ES-I3 (cell line): ENCODE data around the gene SYNE1.

Source experiments
- H3K36me3 ChIP-seq: 2 replicates; pipeline ENCODE4 v1.6.1; 2013; ENCODE audit warnings: mild to moderate bottlenecking, low read length, control low read depth, moderate library complexity; ENCODE audit not compliant: insufficient read depth
- H3K4me1 ChIP-seq: 2 replicates; pipeline ENCODE4 v1.6.1; 2013; ENCODE audit warnings: mild to moderate bottlenecking, control low read depth, low read length; ENCODE audit not compliant: insufficient read depth
- H3K9ac ChIP-seq: 2 replicates; pipeline ENCODE4 v1.6.1; 2013; ENCODE audit warnings: low read depth, mild to moderate bottlenecking, low read length, moderate library complexity
- H3K9me3 ChIP-seq: 2 replicates; pipeline ENCODE4 v1.6.1; 2013; ENCODE audit warnings: mild to moderate bottlenecking, low read length, moderate library complexity; ENCODE audit not compliant: control insufficient read depth, insufficient read depth

The SYNE1 gene

GRCh38 chr6:152240436-152240835 lies 396.7 kb downstream of the SYNE1 start:
- Histone ChIP-seq H3K9me3 (no peaks in the 10 kb centered on the region), H3K36me3 (no peaks in the 10 kb centered on the region), H3K4me1 (no peaks in the 10 kb centered on the region), H3K9ac (no peak overlapping the region)

GRCh38 chr6:152236370-152237097 lies 400.6 kb downstream of the SYNE1 start:
- no peaks in the 10 kb centered on the region for H3K36me3 ChIP-seq

DNA sequence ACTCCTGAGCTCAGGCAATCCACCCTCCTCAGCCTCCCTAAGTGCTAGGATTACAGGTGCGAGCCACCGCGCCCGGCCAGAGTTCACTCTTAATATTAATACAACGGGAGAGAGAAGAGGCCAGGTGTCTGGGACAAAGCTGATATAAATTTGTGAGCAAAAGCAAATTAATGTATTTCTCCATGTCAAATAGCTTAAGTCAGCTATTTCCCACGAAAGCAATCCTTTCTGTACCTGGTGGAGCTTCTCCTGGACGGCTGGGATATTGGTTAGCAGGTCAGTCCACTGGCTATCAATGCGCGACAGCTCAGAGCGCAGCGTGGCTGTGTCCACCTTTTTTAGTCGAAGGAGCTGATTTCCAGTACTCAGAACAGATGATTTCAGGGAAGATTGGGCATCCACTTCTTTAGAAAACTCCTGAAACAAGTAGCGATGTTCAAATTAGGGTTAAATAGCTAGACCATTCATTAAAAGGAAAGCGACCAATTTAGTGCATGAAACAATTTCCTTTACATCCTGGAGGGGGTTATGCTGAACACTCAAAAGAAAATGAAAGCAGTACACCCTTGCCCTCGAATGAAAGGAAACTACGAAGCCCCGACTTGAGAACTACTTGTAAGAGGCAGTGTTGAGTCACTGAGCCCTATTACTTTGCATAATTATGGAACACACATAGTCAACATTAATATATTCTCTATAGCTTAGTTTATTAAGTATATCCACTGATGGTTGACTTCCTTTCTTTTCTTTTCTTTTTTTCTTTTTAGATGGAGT lies 403.4 kb downstream of the SYNE1 start:
- no peaks in the 10 kb centered on the region for H3K36me3 ChIP-seq
- no peaks in the 10 kb centered on the region for H3K4me1 ChIP-seq
- H3K9ac ChIP-seq: no peak overlapping the region
- H3K9me3 ChIP-seq: no peaks in the 10 kb centered on the region

More at GRCh38 chr6:152236370-152237097, 400.6 kb downstream of the SYNE1 start:
- Histone ChIP-seq H3K9me3 (no peaks in the 10 kb centered on the region), H3K4me1 (no peaks in the 10 kb centered on the region), H3K9ac (no peak overlapping the region)

DNA sequence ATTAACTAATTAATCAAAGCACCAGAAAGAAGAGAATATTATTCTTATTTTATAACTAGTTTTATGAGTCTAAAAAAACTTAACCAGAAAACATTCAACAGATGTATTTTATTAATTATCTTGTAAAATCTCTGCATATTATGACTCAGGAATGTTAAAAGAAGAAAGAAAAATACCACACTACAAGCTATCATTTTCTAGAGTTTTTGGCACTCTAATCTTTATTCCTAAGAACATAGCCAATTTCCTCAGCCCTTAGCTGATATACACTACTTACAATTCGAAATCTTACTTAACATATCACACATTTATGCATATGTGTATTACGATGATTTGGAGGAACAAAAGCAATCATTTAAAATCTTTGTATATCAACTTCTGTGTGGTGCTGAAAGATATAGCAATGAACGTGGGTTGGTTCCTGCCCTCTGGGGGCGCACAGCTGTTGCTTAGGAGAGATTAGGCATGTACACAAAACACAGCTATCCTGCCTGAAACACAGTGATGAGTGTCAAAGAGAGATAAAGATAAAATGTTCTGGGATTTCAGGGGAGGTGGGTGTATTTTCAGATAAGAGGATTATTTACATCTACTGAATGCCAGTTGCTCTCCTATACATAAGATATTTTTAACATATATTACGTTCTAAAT lies 404.5 kb downstream of the SYNE1 start:
- Histone ChIP-seq H3K9me3 (no peaks in the 10 kb centered on the region), H3K9ac (no peak overlapping the region), H3K36me3 (no peaks in the 10 kb centered on the region), H3K4me1 (no peaks in the 10 kb centered on the region)

GRCh38 chr6:152229330-152229729 lies 407.8 kb downstream of the SYNE1 start:
- Histone ChIP-seq H3K4me1 (no peaks in the 10 kb centered on the region), H3K9me3 (no peaks in the 10 kb centered on the region), H3K36me3 (no peaks in the 10 kb centered on the region), H3K9ac (no peak overlapping the region)

DNA sequence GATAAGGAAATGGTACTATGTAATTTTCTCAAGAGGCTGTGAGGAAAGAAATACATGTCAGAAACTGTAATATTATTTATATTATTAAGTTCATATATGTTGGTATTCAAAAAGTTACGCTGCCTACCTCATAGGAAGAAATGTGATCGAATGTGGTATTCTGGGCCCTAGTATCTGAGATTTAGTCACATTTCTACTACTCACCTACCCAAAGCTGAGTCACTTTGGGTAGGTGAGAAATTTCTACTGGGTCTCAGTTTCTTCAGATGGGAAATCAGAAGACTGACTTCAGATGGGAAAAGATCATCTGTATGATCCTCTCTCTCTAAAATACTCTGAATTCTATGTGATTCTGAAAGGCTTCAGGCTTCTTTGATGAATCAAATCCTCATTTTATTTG lies 411.0 kb downstream of the SYNE1 start:
- Histone ChIP-seq H3K36me3 (no peaks in the 10 kb centered on the region), H3K9ac (no peak overlapping the region), H3K9me3 (peaks cover 4% of the 10 kb centered on the region; the same call in 1 of the 2 replicates), H3K4me1 (no peaks in the 10 kb centered on the region)

- peaks cover 4% of the 10 kb centered on the region; the same call in 1 of the 2 replicates for H3K9me3 ChIP-seq
- H3K4me1 ChIP-seq: no peaks in the 10 kb centered on the region
- no peak overlapping the region for H3K9ac ChIP-seq
- no peaks in the 10 kb centered on the region for H3K36me3 ChIP-seq
Observed at GRCh38 chr6:152225241-152225934, 411.8 kb downstream of the SYNE1 start.

DNA sequence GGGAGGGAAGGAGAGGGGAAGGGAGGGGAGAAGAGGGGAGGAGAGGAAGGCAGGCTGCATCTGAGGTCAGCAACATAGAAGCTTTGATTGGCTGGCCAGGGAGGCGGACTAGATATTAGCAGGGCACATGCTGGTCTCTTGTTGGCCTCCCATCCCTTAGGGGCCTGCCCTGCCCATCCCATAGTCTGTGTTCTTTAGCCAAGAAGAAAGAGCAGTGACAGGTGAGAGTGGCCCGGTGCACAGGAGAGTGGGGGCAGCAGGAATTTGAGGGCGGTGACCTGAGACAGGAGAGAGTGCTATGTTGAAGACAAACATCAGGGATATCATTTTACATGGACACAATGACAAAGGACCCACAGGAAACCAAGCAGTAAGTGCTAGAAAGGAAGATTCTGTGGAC lies 413.5 kb downstream of the SYNE1 start:
- no peaks in the 10 kb centered on the region for H3K36me3 ChIP-seq

DNA sequence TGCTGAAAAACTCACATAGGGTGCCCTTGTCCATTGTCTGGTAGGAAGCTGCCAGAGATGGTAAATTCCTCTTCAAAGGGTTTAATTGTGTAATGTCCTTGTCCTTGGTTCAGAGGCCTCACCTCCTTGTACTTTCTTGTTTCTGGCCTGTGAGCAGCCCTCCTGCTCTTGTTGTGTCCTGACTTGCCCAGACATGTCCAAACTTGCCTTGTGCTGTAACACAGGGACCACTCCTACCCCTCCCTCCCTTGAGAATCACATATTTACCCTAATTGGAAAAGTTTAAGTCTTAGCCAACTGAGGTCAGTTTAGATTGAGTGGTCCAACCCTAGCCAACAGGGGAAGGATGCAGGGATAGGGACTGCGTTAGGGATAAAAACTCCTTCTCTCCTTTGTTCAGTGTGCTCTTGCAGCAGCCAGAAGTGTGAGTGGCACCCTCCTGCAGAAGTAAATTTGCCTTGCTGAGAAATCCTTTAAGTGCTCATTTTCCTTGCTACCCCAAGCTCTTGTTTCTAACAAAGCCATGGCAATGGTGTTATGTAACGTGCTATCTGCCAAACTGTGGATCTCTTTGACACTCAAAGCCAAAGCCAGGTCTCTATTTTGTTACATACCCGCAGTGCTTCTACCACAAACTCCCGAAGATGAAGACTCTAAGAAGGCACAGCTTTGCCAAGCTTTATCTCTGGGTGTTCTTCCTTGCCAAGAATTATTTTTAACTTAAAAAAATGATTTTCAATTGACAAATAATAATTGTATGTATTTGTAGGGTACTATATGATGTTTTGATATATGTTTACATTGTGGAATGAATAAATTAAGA lies 415.1 kb downstream of the SYNE1 start:
- H3K9me3 ChIP-seq: peaks cover 4% of the 10 kb centered on the region; the same call in 1 of the 2 replicates
- H3K9ac ChIP-seq: no peak overlapping the region
- no peaks in the 10 kb centered on the region for H3K4me1 ChIP-seq
- no peaks in the 10 kb centered on the region for H3K36me3 ChIP-seq

More for the DNA sequence above, 413.5 kb downstream of the SYNE1 start:
- H3K9me3 ChIP-seq: peaks cover 4% of the 10 kb centered on the region; the same call in 1 of the 2 replicates
- H3K4me1 ChIP-seq: no peaks in the 10 kb centered on the region
- H3K9ac ChIP-seq: no peak overlapping the region

- Histone ChIP-seq H3K36me3 (no peaks in the 10 kb centered on the region), H3K9me3 (peaks cover 4% of the 10 kb centered on the region; the same call in 1 of the 2 replicates), H3K9ac (no peak overlapping the region), H3K4me1 (no peaks in the 10 kb centered on the region)
Observed at GRCh38 chr6:152220786-152221185, 416.4 kb downstream of the SYNE1 start.

DNA sequence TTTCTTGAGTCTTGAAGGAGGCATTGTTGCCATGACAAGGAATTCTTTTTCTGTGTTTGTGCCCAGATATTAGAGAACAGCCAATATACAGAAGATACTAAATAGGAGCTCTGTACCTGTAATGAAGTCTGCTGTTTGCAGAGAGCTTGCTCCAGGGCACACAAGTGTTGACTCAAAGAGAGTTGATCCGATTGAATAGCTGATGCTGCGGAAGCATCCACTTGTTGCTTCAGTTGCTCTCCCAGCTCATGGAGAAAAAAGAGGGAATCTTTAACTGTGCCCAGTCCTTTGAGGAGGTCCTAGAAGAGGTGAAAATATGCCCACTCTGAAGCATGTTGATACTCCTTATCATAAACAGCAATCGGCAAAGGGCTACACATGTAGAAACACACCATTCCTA lies 418.3 kb downstream of the SYNE1 start:
- Histone ChIP-seq H3K9me3 (peaks cover 4% of the 10 kb centered on the region; the same call in 1 of the 2 replicates), H3K36me3 (no peaks in the 10 kb centered on the region), H3K9ac (no peak overlapping the region), H3K4me1 (no peaks in the 10 kb centered on the region)

GRCh38 chr6:152212437-152212836 lies 424.7 kb downstream of the SYNE1 start:
- Histone ChIP-seq H3K36me3 (no peaks in the 10 kb centered on the region), H3K9ac (no peak overlapping the region), H3K9me3 (no peaks in the 10 kb centered on the region), H3K4me1 (no peaks in the 10 kb centered on the region)

DNA sequence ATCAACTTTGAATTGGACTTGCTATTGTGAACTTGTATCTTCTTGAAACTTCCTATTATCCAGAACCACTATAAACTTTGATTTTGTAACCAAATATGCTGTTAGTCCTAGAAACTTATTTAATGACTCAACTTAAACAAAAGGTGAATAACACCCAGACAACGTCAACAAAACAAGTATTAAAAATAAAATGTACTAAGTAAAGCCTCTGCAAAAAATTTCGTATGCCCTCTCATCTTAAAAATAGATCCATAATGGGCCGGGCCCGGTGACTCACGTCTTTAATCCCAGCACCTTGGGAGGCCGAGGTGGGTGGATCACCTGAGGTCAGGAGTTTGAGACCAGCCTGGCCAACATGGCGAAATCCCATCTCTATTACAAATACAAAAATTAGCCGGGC lies 428.0 kb downstream of the SYNE1 start:
- H3K9ac ChIP-seq: no peak overlapping the region
- H3K9me3 ChIP-seq: no peaks in the 10 kb centered on the region
- H3K4me1 ChIP-seq: no peaks in the 10 kb centered on the region
- H3K36me3 ChIP-seq: no peaks in the 10 kb centered on the region
